Natural killer cell treated with Interleukin-12 subunit alpha and Interleukin-12 subunit beta and Interleukin-15 and Interleukin-18, amount 100 ng/mL, for 72 hours (primary cell): Measurements from ENCODE around the gene MMP14. TPM values are rescaled to one million over a fixed set of nuclear protein-coding genes. Genes with fewer than 3 reads are reported as not detected.
A peak's percentile ranks its signal among the peaks of the same experiment; 100 is the strongest.
"Not testable (repeated sequence)": the region's sequence is repeated elsewhere in the genome, so short reads cannot be mapped to it uniquely, and the experiment has no call there.

Source experiments
- ATAC-seq, 2 donors: fragments of 150-1000 bp; cut with Tn5 transposase in 1 of 2; sonication (Bioruptor Pico), chemical (Tn5 transposase) in 1 of 2; 2 replicates each; pipeline ENCODE4 v1.10.0; 2021
- DNase-seq: peaks from one replicate; pipeline ENCODE4 v3.0.0; 2022; ENCODE audit warnings: low spot score
- H3K27ac Mint-ChIP-seq, 2 donors: 1 replicate in 1 of 2; 2 replicates in 1 of 2; pipeline ENCODE4 v1.8.0; 2022; ENCODE audit warnings: mixed read lengths in 2 of 2, mild to moderate bottlenecking in 1 of 2, moderate library complexity in 1 of 2
- H3K27me3 Mint-ChIP-seq, 2 donors: 1 replicate in 1 of 2; 2 replicates in 1 of 2; pipeline ENCODE4 v1.8.0; 2022; ENCODE audit warnings: mixed read lengths in 2 of 2
- H3K36me3 Mint-ChIP-seq: one replicate; pipeline ENCODE4 v1.8.0; 2022; ENCODE audit warnings: mixed read lengths
- H3K4me1 Mint-ChIP-seq, 2 donors: 1 replicate in 1 of 2; 2 replicates in 1 of 2; pipeline ENCODE4 v1.8.0; 2022; ENCODE audit warnings: low read depth in 2 of 2, mixed read lengths in 2 of 2, mild to moderate bottlenecking in 1 of 2
- H3K4me3 Mint-ChIP-seq: one replicate; pipeline ENCODE4 v1.8.0; 2022; ENCODE audit warnings: mixed read lengths
- H3K9me3 Mint-ChIP-seq: 2 replicates; pipeline ENCODE4 v1.8.0; 2022; ENCODE audit warnings: mixed read lengths
- total RNA-seq, 2 donors: library from RNA; stranded (reverse); gene quantifications; one replicate each; pipeline ENCODE4 v1.2.3, GENCODE V29; 2022

MMP14 gene
- total RNA-seq, 2 donors from 2014 or later = 3.7 to 8.0 TPM

DNA sequence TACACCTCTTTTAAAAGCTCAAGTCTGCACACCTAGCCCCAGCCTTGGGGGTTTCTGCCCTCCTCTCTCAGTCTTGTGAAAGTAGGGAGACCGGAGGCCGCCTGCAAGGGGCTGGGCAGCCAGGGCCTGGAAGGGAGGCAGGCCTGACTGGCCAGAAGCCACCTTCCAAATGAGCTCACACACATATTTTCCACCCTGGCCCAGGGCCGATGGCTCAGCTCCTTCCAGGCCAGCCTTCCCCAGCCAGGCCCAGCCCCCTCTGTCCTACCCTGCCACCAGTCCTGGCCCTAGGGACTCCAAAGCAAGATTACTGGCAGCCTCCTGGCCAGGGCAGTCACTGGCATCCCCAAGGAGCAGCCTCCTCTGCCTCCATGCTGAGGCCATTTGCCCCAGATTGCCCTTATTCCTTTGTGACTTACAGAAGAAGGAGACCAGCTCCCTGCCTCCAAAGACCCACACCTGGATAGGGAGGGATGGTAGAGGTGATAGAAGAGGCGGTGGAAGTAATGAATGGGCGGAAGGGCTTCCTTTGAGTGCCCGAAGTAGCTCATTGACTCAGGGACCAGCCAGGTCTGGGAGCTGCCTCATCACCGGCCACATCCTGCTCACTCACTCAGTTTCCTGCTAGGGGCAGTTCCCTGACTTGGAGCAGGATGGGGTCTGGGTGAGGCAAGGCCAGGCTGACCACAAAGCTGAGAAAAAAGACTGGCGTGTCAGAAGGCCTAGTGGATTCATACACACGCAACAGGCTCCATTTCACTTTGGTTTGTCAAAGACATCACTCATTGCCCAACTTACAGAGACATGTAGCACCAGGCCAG is 14.8 kb downstream of the MMP14 start:
- Mint-ChIP-seq H3K36me3 (peaks cover 3% of the 10 kb centered on the region), H3K4me3 (peak overlapping the region; percentile 49), H3K27ac (peak overlapping the region; percentile 75 to 89), H3K27me3 (peaks cover 12 to 18% of the 10 kb centered on the region in 2 donors), H3K4me1 (peaks cover 18 to 27% of the 10 kb centered on the region in 2 donors), H3K9me3 (no peaks in the 10 kb centered on the region)
- peak; percentile 94 to 95 for ATAC-seq
- peak; percentile 92 for DNase-seq

DNA sequence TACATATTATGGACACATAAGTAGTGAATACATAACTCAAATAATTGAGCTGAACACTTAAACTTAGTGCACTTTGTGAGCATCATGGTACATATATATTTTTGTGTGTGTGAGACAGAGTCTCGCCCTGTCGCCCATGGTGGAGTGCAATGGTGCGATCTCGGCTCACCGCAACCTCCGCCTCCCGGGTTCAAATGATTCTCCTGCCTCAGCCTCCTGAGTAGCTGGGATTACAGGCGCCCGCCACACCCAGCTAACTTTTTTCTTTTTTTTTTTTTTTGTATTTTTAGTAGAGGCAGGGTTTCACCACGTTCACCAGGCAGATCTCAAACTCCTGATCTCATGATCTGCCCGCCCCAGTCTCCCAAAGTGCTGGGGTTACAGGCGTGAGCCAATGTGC is 15.8 kb downstream of the MMP14 start:
- Mint-ChIP-seq H3K4me1 (peaks cover 20 to 27% of the 10 kb centered on the region in 2 donors), H3K27me3 (peaks cover 14 to 19% of the 10 kb centered on the region in 2 donors), H3K27ac (peak overlapping the region; percentile 75 to 89)
- H3K4me3 Mint-ChIP-seq, H3K9me3 Mint-ChIP-seq, DNase-seq, H3K36me3 Mint-ChIP-seq, ATAC-seq: not testable (repeated sequence)

DNA sequence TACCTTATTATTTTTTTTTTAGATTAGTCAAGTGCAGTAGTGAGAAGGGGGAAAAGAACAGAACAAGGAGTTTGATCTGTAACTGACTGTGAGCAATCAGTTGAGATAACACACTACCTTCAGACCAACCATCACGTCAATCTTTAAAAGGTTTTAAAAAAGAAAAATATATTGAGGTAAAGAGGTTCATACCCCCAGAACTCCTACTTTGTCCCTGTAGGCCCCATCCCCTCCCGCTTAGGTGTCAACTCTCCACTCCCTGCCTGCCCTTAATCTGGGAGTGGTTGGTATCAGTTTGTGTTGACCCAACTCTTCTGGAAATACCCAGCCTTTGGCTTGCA is 16.2 kb downstream of the MMP14 start:
- DNase-seq = no peak
- H3K27me3 Mint-ChIP-seq = peaks cover 18 to 23% of the 10 kb centered on the region in 2 donors
- H3K9me3 Mint-ChIP-seq = no peaks in the 10 kb centered on the region
- H3K4me1 Mint-ChIP-seq = peaks cover 20 to 27% of the 10 kb centered on the region in 2 donors
- H3K36me3 Mint-ChIP-seq = peaks cover 7% of the 10 kb centered on the region
- H3K27ac Mint-ChIP-seq = peak overlapping the region; percentile 86 to 89
- ATAC-seq = no peak
- peak overlapping the region; percentile 79 for H3K4me3 Mint-ChIP-seq

DNA sequence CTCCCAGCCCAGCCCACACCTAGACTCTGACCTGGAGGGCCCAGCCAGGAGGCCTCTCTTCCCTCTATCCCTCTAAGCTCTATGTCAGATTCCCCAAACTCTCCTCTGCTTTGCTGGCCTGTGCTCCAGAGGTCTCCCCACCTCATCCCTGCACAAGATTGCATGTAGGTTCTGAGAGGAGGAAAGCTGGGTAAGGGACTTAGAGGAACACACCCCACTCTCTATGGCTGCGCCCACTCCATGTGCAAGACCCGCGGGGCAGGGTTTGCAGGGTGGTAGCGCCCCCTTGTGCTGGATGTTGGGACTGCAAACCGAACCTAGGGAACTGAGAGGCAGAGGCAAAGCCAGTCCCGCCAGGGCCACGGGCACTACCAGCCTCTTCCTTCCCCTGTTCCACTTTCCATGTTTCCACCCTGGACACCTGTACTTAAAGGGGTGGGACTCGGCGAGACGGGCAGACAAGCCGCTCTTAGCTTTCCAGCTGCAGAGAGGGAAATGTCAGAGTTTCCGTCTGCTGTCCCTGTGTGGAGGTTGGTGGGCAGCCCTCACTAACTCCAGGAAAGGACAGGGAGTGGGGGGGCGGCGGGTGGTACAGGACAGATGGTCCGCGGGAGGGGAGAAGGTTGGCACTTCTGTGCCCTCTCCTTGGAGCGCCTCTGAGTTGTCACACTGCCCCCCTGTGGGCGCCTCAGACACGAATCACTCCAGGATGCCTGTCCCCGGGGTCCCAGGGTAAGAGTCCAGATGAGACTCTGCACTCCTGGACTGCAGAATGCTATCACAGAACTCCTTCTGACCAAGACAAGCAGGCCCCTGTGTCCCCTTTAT is 16.8 kb downstream of the MMP14 start:
- Mint-ChIP-seq H3K4me3 (peak overlapping the region; percentile 79), H3K27ac (peak overlapping the region; percentile 86 to 89), H3K36me3 (peaks cover 7% of the 10 kb centered on the region), H3K9me3 (no peaks in the 10 kb centered on the region), H3K4me1 (peaks cover 25 to 30% of the 10 kb centered on the region in 2 donors), H3K27me3 (peaks cover 20 to 29% of the 10 kb centered on the region in 2 donors)
- DNase-seq (peak; percentile 88), ATAC-seq (peak; percentile 70 to 73)

DNA sequence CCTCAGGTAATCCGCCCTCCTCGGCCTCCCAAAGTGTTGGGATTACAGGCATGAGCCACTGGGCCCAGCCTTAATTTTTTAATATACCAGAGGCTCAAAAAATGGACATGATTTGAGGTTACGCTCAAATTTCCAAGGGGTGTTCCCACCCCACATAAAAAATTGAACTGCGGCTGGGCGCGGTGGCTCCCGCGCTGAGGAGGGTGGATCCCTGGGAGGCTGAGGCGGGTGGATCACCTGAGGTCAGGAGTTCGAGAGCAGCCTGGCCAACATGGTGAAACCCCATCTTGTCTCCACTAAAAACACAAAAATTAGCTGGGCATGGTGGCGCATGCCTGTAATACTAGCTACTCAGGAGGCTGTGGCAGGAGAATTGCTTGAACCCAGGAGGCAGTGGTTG is 17.9 kb downstream of the MMP14 start:
- H3K4me1 Mint-ChIP-seq = peaks cover 30 to 32% of the 10 kb centered on the region in 2 donors
- not testable (repeated sequence) for DNase-seq, H3K27ac Mint-ChIP-seq, H3K36me3 Mint-ChIP-seq, H3K9me3 Mint-ChIP-seq, H3K4me3 Mint-ChIP-seq, ATAC-seq
- H3K27me3 Mint-ChIP-seq = peaks cover 18 to 30% of the 10 kb centered on the region in 2 donors

DNA sequence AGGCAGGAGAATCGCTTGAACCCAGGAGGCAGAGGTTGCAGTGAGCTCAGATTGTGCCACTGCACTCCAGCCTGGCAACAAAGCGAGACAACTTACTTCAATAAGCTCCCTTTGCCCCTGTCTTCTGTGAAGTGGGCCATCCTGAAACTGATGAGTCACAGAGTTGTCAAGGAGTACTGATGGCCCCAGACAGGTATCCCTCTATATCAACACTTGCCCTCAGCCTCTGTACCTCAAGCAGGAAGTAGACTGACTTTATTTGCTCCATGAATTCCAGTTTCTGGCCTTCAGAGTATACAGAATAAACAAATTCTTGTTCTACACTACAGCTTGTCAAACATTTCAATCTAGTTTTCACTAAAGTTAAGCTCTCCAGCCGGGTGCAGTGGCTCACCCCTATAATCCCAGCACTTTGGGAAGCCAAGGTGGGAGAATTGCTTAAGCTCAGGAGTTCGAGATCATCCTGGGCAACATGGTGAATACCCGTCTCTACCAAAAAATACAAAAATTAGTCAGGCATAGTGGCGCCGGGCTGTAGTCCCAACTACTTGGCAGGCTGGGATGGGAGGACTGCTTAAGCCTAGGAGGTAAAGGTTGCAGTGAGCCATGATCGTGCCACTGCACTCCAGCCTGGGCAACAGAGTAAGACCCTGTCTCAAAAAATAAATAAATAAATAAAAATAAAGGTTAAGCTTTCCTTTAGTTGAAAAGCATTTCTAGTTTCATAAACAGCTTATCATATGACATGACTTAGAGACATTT is 18.8 kb downstream of the MMP14 start:
- ATAC-seq (no peak), DNase-seq (no peak)
- peaks cover 18 to 30% of the 10 kb centered on the region in 2 donors for H3K27me3 Mint-ChIP-seq
- H3K9me3 Mint-ChIP-seq = no peaks in the 10 kb centered on the region
- H3K27ac Mint-ChIP-seq = no peak overlapping the region
- peaks cover 28 to 32% of the 10 kb centered on the region in 2 donors for H3K4me1 Mint-ChIP-seq
- H3K36me3 Mint-ChIP-seq = peaks cover 7% of the 10 kb centered on the region
- H3K4me3 Mint-ChIP-seq = no peak overlapping the region

DNA sequence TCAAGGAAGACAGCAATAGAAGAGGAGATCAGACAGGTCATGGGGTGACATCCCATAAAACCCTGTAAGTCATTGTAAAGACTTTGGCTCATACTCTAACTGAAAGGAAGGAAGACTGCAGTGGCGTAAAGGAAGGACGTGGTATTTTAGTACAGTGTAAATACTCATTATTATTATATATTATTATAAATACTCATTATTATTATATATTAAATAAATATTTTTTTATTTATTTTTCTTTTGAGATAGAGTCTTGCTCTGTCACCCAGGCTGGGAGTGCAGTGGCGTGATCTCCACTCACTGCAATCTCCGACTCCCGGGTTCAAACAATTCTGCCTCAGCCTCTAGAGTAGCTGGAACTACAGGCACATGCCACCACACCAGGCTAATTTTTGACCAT is 20.0 kb downstream of the MMP14 start:
- Mint-ChIP-seq H3K4me1 (peaks cover 22 to 26% of the 10 kb centered on the region in 2 donors), H3K9me3 (no peaks in the 10 kb centered on the region), H3K27ac (no peak overlapping the region), H3K27me3 (peaks cover 20 to 34% of the 10 kb centered on the region in 2 donors), H3K4me3 (no peak overlapping the region), H3K36me3 (peaks cover 8% of the 10 kb centered on the region)
- ATAC-seq (no peak), DNase-seq (no peak)

DNA sequence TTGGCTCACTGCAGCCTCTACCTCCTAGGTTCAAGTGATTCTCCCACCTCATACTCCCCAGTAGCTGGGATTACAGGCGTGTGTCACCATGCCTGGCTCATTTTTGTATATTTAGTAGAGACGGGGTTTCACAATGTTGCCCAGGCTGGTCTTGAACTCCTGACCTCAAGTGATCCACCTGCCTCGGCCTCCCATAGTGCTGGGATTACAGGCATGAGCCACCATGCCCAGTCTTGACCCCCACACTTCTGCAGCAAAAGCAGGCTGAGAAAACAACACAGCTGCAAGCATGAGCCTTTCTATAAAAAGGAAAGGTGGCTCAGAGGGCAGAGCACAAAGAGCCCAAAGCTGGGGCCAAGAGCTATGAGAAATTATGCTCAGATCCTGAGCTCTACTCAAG is 24.0 kb downstream of the MMP14 start:
- H3K4me3 Mint-ChIP-seq, ATAC-seq, H3K27ac Mint-ChIP-seq, H3K9me3 Mint-ChIP-seq, DNase-seq: not testable (repeated sequence)
- H3K36me3 Mint-ChIP-seq = peaks cover 16% of the 10 kb centered on the region
- peaks cover 33 to 42% of the 10 kb centered on the region in 2 donors for H3K27me3 Mint-ChIP-seq
- peaks cover 13 to 16% of the 10 kb centered on the region in 2 donors for H3K4me1 Mint-ChIP-seq

DNA sequence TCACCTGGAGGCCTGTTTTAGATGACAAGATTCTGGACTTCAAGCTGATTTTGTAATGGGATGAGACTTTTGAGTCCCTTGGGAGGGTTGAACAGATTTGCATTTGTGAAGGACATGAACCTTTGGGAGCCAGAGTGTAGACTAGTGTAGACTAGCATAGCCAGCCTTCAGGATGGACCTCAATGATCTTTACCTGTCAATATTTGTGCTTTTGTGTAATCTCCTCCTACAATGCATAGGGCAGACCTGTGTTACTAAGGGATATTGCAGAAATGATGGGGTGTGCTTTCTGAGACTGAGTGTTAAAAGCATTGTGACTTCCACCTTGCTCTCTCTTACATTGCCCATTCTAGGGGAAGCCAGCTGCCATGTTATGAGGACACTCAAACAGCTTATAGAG is 25.3 kb downstream of the MMP14 start:
- peaks cover 25 to 31% of the 10 kb centered on the region in 2 donors for H3K27me3 Mint-ChIP-seq
- no peak for ATAC-seq

DNA sequence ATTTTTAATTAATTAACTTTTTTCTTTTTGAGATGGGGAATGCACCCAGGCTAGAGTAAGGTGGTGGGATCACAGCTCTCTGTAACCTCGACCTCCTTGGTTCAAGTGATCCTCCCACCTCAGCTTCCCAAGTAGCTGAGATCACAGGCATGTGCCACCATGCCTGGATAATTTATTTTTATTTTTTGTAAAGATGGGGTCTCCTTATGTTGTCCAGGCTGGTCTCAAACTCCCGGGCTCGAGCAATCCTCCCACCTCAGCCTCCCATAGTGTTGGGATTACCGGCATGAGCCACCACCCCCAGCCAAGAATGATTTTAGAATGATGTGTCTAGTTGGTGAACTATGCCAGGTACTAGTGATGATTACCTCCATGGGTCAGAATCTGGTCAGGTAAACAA is 28.6 kb downstream of the MMP14 start:
- Mint-ChIP-seq H3K36me3 (peaks cover 9% of the 10 kb centered on the region), H3K4me3 (no peak overlapping the region), H3K27me3 (peaks cover 12 to 15% of the 10 kb centered on the region in 2 donors), H3K4me1 (no peaks in the 10 kb centered on the region), H3K9me3 (no peaks in the 10 kb centered on the region), H3K27ac (no peak overlapping the region)
- no peak for ATAC-seq
- no peak for DNase-seq

More for the DNA sequence above, 25.3 kb downstream of the MMP14 start:
- no peak for DNase-seq
- H3K36me3 Mint-ChIP-seq = peaks cover 9% of the 10 kb centered on the region
- H3K27ac Mint-ChIP-seq = no peak overlapping the region
- H3K9me3 Mint-ChIP-seq = no peaks in the 10 kb centered on the region
- H3K4me3 Mint-ChIP-seq = no peak overlapping the region
- H3K4me1 Mint-ChIP-seq = peaks cover 9 to 11% of the 10 kb centered on the region in 2 donors

DNA sequence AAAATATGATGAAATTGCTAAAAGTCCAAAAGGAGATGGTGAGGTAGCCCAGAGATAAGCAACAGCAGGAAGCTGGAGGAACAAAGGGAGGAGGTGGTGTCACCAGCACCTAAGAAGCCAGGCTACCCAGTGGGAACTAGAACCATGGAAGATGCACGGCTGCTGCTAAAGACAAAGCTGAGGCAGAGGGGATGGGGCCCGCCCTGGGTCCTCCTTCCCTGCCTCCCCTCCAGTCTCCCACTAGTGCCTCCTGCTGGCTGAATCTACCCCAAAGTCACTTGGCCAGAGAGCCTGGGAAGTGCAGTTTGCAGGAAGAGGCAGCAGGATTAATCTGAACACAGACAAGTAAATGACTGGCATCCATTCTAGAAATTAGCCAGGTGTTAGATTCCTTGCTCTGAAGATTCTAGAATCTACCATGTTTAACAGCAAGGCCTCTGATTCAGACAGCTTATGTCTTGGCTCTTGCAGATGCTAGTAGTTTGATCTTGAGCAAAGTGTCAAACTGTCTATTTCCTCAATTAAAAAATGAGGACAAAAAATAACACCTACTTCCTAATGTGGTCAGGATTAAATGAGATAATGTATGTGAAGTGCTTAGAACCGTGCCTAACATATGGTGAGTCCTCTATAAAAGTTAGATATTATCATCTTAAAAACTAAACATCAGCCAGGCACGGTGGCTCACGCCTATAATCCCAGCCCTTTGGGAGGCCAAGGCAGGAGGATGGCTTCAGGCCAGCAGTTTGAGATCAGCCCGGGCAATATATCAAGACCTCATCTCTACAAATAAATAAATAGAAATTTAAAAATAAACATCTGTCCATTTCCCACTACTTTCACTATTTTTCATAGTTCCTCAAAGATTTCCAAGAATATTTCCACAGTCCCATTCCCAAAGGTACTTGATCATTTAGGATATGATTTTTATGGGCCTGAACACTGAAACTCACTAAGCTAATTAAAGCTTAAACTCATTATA is 29.3 kb downstream of the MMP14 start:
- Mint-ChIP-seq H3K4me1 (peaks cover 1 to 2% of the 10 kb centered on the region in 2 donors), H3K27me3 (peaks cover 12 to 15% of the 10 kb centered on the region in 2 donors), H3K27ac (no peak overlapping the region), H3K4me3 (no peak overlapping the region), H3K36me3 (peaks cover 9% of the 10 kb centered on the region), H3K9me3 (no peaks in the 10 kb centered on the region)
- ATAC-seq (no peak), DNase-seq (no peak)

DNA sequence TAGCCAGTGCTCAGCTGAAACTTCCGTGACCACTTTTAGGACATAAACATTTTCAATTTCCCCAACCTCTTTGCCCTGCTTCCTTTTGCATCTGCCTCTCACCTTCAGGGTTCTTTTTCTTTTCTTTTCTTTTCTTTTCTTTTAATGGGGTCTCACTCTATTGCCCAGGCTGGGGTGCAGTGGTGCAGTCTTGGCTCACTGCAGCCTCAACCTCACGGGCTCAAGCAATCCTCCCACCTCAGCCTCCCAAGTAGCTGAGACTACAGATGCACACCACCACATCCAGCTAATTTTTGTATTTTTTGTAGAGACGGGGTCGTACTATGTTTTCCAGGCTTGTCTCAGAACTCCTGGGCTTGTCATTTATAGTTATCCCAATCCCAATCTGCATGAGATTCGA is 30.5 kb downstream of the MMP14 start:
- ATAC-seq (no peak), DNase-seq (no peak)
- Mint-ChIP-seq H3K27me3 (peaks cover 3 to 8% of the 10 kb centered on the region in 2 donors), H3K36me3 (peaks cover 3% of the 10 kb centered on the region), H3K27ac (no peak overlapping the region), H3K4me1 (peaks cover 8 to 10% of the 10 kb centered on the region in 2 donors), H3K4me3 (no peak overlapping the region), H3K9me3 (no peaks in the 10 kb centered on the region)
